Epithelial cell of prostate (primary cell): ENCODE results near the gene SUPT20H.
"Not testable (repeated sequence)": the region's sequence is repeated elsewhere in the genome, so short reads cannot be mapped to it uniquely, and the experiment has no call there.

Experiments
- DNase-seq: peaks from one replicate; pipeline ENCODE4 v3.0.0-alpha.2; 2011; ENCODE audit warnings: low read depth, low spot score
- H3K27ac ChIP-seq: fragments of 450-650 bp; 2 replicates; pipeline ENCODE4 v1.5.1; 2017; ENCODE audit warnings: mild to moderate bottlenecking

The SUPT20H gene

GRCh38 chr13:37070956-37071355 is 11.5 kb upstream of the SUPT20H start:
- DNase-seq, result no peak
- no peak overlapping the region for H3K27ac ChIP-seq

- no peak overlapping the region for H3K27ac ChIP-seq
- DNase-seq, result no peak
These were observed 10.7 kb upstream of the SUPT20H start for GRCh38 chr13:37070145-37070695.

GRCh38 chr13:37069597-37070103 is 10.2 kb upstream of the SUPT20H start:
- no peak overlapping the region for H3K27ac ChIP-seq
- DNase-seq, result no peak

- DNase-seq, result no peak
These were observed 9.5 kb upstream of the SUPT20H start for GRCh38 chr13:37068962-37069361.

GRCh38 chr13:37067874-37068273 is 8.4 kb upstream of the SUPT20H start:
- no peak for DNase-seq
- no peak overlapping the region for H3K27ac ChIP-seq

More at GRCh38 chr13:37068962-37069361, 9.5 kb upstream of the SUPT20H start:
- H3K27ac ChIP-seq, result no peak overlapping the region

- DNase-seq, result no peak
- H3K27ac ChIP-seq, result no peak overlapping the region
These were observed 6.5 kb upstream of the SUPT20H start for GRCh38 chr13:37065890-37066526.

GRCh38 chr13:37059848-37060192 is 332 bp upstream of the SUPT20H start:
- no peak for DNase-seq
- peak overlapping the region; percentile 73 for H3K27ac ChIP-seq

- not testable (repeated sequence) for DNase-seq, H3K27ac ChIP-seq
These were observed 3.3 kb downstream of the SUPT20H start for GRCh38 chr13:37056228-37056627.

GRCh38 chr13:37053111-37053510 is 6.4 kb downstream of the SUPT20H start:
- DNase-seq, result not testable (repeated sequence)

GRCh38 chr13:37049810-37050209 is 9.7 kb downstream of the SUPT20H start:
- DNase-seq, result no peak
- no peak overlapping the region for H3K27ac ChIP-seq

More at GRCh38 chr13:37053111-37053510, 6.4 kb downstream of the SUPT20H start:
- H3K27ac ChIP-seq, result not testable (repeated sequence)

GRCh38 chr13:37047846-37048245 is 11.6 kb downstream of the SUPT20H start:
- H3K27ac ChIP-seq, result no peak overlapping the region
- no peak for DNase-seq

- DNase-seq, result no peak
- no peak overlapping the region for H3K27ac ChIP-seq
These were observed 12.5 kb downstream of the SUPT20H start for GRCh38 chr13:37047032-37047431.

GRCh38 chr13:37046062-37046461 is 13.4 kb downstream of the SUPT20H start:
- no peak for DNase-seq
- no peak overlapping the region for H3K27ac ChIP-seq

GRCh38 chr13:37040789-37041188 is 18.7 kb downstream of the SUPT20H start:
- no peak for DNase-seq
- no peak overlapping the region for H3K27ac ChIP-seq

- no peak overlapping the region for H3K27ac ChIP-seq
These were observed 19.6 kb downstream of the SUPT20H start for GRCh38 chr13:37039896-37040295.

GRCh38 chr13:37037241-37037640 is 22.2 kb downstream of the SUPT20H start:
- DNase-seq, result no peak
- H3K27ac ChIP-seq, result no peak overlapping the region

More at GRCh38 chr13:37039896-37040295, 19.6 kb downstream of the SUPT20H start:
- DNase-seq, result no peak

GRCh38 chr13:37029617-37030016 is 29.9 kb downstream of the SUPT20H start:
- no peak overlapping the region for H3K27ac ChIP-seq
- DNase-seq, result no peak

GRCh38 chr13:37027639-37028038 is 31.8 kb downstream of the SUPT20H start:
- no peak for DNase-seq
- peak overlapping the region; percentile 10 for H3K27ac ChIP-seq

- no peak for DNase-seq
- H3K27ac ChIP-seq, result peak overlapping the region; percentile 10
These were observed 32.7 kb downstream of the SUPT20H start for GRCh38 chr13:37026771-37027170.

GRCh38 chr13:37023871-37024270 is 35.6 kb downstream of the SUPT20H start:
- H3K27ac ChIP-seq, result peak overlapping the region; percentile 45
- DNase-seq, result no peak

GRCh38 chr13:37014609-37015008 is 44.9 kb downstream of the SUPT20H start:
- no peak for DNase-seq

GRCh38 chr13:37011788-37012187 is 47.7 kb downstream of the SUPT20H start:
- DNase-seq, result no peak
- H3K27ac ChIP-seq, result no peak overlapping the region

More at GRCh38 chr13:37014609-37015008, 44.9 kb downstream of the SUPT20H start:
- no peak overlapping the region for H3K27ac ChIP-seq
